GM18868 (cell line): ENCODE measurements around the gene DACT3.
"Not testable (repeated sequence)": the region's sequence is repeated elsewhere in the genome, so short reads cannot be mapped to it uniquely, and the experiment has no call there.

Experiments used
- ATAC-seq: cut with Tn5 transposase; IDR thresholded peaks from one replicate; pipeline ENCODE4 v1.9.1; 2021; ENCODE audit warnings: mild to moderate bottlenecking, moderate library complexity; ENCODE audit not compliant: unreplicated experiment

DACT3 gene

GRCh38 chr19:46635920-46636761 is 24.8 kb downstream of the DACT3 start, which contains the start of gene GNG8:
Gene GNG8, minus strand, starts transcription at chr19:46636202. Its CDS starts 1,520 bp downstream, at chr19:46634682.
- ATAC-seq, result no peak

GRCh38 chr19:46634656-46635218 is 26.2 kb downstream of the DACT3 start:
- ATAC-seq, result no peak

GRCh38 chr19:46634045-46634655 is 26.8 kb downstream of the DACT3 start:
- peak; percentile 39 for ATAC-seq

- ATAC-seq, result no peak
Observed at GRCh38 chr19:46633130-46633529, 27.9 kb downstream of the DACT3 start.

GRCh38 chr19:46631481-46631880 is 29.5 kb downstream of the DACT3 start:
- no peak for ATAC-seq

- no peak for ATAC-seq
Observed at GRCh38 chr19:46630586-46631205, 30.3 kb downstream of the DACT3 start.

- ATAC-seq, result no peak
Observed at GRCh38 chr19:46629546-46630025, 31.4 kb downstream of the DACT3 start.

- ATAC-seq, result not testable (repeated sequence)
Observed at GRCh38 chr19:46628970-46629369, 32.0 kb downstream of the DACT3 start.

- no peak for ATAC-seq
Observed at GRCh38 chr19:46626446-46626845, 34.5 kb downstream of the DACT3 start.

- ATAC-seq, result no peak
Observed at GRCh38 chr19:46625731-46626130, 35.3 kb downstream of the DACT3 start.

GRCh38 chr19:46624958-46625661 is 35.9 kb downstream of the DACT3 start, which contains the start of gene PTGIR:
Gene PTGIR, minus strand, starts transcription at chr19:46625089. Its CDS starts 864 bp downstream, at chr19:46624225.
- no peak for ATAC-seq

- ATAC-seq, result no peak
Observed at GRCh38 chr19:46623915-46624502, 37.0 kb downstream of the DACT3 start.

GRCh38 chr19:46622118-46622446 is 38.9 kb downstream of the DACT3 start:
- ATAC-seq, result no peak

GRCh38 chr19:46621191-46622117 is 39.5 kb downstream of the DACT3 start:
- ATAC-seq, result no peak

GRCh38 chr19:46620716-46621115 is 40.3 kb downstream of the DACT3 start:
- no peak for ATAC-seq

- ATAC-seq, result no peak
Observed at GRCh38 chr19:46620267-46620666, 40.7 kb downstream of the DACT3 start.

GRCh38 chr19:46618670-46619231 is 42.2 kb downstream of the DACT3 start:
- ATAC-seq, result no peak

GRCh38 chr19:46617601-46618000 is 43.4 kb downstream of the DACT3 start:
- no peak for ATAC-seq
